ENCODE measurements around the gene NSG2.

- no peak for TF ChIP-seq CTCF (IDR thresholded peaks at IDR 0.05)
- no peak for TF ChIP-seq POLR2A (IDR thresholded peaks at IDR 0.05)
Measured at GRCh38 chr5:174003795-174004194, 41.7 kb upstream of the NSG2 start.
